WTC11 (cell line): Measurements from ENCODE around the gene MICAL2.

Source experiments
- CTCF ChIP-seq: fragments of 200-600 bp; IDR thresholded peaks from 2 replicates; pipeline ENCODE4 v1.8.0; 2022; ENCODE audit warnings: antibody characterized with exemption
- ESRRA ChIP-seq: sonication (generic); formaldehyde crosslinking; IDR thresholded peaks from 2 replicates; pipeline ENCODE4 v1.8.1; 2022; ENCODE audit warnings: mild to moderate bottlenecking, missing genetic modification reagents, borderline replicate concordance
- NFE2L1 ChIP-seq: sonication (generic); formaldehyde crosslinking; IDR thresholded peaks from 2 replicates; pipeline ENCODE4 v1.8.1; 2023; ENCODE audit warnings: missing genetic modification reagents
- PRDM15 ChIP-seq: sonication (generic); formaldehyde crosslinking; IDR thresholded peaks from 2 replicates; pipeline ENCODE4 v1.8.0; 2022; ENCODE audit warnings: missing genetic modification reagents
- PRRX2 ChIP-seq: fragments of 250-450 bp; sonication (Bioruptor Pico); IDR thresholded peaks from 2 replicates; pipeline ENCODE4 v1.8.0; 2021; ENCODE audit warnings: mild to moderate bottlenecking
- SMAD4 ChIP-seq: sonication (generic); formaldehyde crosslinking; IDR thresholded peaks from 2 replicates; pipeline ENCODE4 v1.8.0; 2022; ENCODE audit warnings: mild to moderate bottlenecking, missing genetic modification reagents
- SP1 ChIP-seq: sonication (generic); formaldehyde crosslinking; conservative IDR thresholded peaks from 2 replicates; pipeline ENCODE4 v1.8.1; 2022; ENCODE audit warnings: missing genetic modification reagents
- USF2 ChIP-seq: sonication (generic); formaldehyde crosslinking; IDR thresholded peaks from 2 replicates; pipeline ENCODE4 v1.8.1; 2023; ENCODE audit warnings: mild to moderate bottlenecking, missing genetic modification reagents, moderate library complexity
- TF ChIP-seq, protein P1 (sequence below): sonication (generic); formaldehyde crosslinking; IDR thresholded peaks from 2 replicates; pipeline ENCODE4 v1.8.0; 2022; ENCODE audit warnings: mild to moderate bottlenecking, missing genetic modification reagents
- TF ChIP-seq, protein P2 (sequence below): sonication (generic); formaldehyde crosslinking; IDR thresholded peaks from 2 replicates; pipeline ENCODE4 v1.8.0; 2023; ENCODE audit warnings: missing genetic modification reagents
- TF ChIP-seq, protein P3 (sequence below): sonication (generic); formaldehyde crosslinking; IDR thresholded peaks from 2 replicates; pipeline ENCODE4 v1.8.1; 2022; ENCODE audit warnings: low read depth, missing genetic modification reagents, borderline replicate concordance
- TF ChIP-seq, protein P4 (sequence below): fragments of 250-450 bp; sonication (Bioruptor Pico); conservative IDR thresholded peaks from 2 replicates; pipeline ENCODE4 v1.9.0; 2021; ENCODE audit warnings: mild to moderate bottlenecking

DNA sequence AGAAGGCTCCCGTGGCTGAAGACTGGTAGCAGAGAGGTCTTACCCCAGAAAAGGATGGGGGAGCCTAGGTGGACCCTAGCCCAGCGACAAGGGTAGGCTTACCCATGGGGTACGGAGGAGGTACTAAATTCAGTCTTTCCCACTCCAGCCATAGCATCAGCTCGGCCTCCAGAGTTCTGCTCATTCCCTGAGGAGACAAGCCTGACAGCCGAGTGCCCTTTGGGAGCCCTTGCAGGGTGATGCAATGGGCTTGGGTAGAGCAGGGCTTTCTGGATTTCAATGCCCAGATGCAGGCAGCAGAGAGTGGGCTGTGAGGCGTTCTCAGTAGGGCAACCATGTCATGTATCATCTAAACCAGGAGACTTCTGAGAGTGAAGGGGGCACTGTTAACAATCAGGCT is 124.7 kb downstream of the MICAL2 start:
- TF ChIP-seq ESRRA (no peak), USF2 (no peak), NFE2L1 (CRISPR knock-in tag) (no peak), PRRX2 (CRISPR knock-in tag) (no peak), SP1 (no peak), CTCF (no peak), PRDM15 (CRISPR knock-in tag) (no peak), SMAD4 (CRISPR knock-in tag) (no peak)
- TF ChIP-seq, protein P1, sequence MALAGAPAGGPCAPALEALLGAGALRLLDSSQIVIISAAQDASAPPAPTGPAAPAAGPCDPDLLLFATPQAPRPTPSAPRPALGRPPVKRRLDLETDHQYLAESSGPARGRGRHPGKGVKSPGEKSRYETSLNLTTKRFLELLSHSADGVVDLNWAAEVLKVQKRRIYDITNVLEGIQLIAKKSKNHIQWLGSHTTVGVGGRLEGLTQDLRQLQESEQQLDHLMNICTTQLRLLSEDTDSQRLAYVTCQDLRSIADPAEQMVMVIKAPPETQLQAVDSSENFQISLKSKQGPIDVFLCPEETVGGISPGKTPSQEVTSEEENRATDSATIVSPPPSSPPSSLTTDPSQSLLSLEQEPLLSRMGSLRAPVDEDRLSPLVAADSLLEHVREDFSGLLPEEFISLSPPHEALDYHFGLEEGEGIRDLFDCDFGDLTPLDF (CRISPR knock-in tag): no peak
- TF ChIP-seq, protein P2, sequence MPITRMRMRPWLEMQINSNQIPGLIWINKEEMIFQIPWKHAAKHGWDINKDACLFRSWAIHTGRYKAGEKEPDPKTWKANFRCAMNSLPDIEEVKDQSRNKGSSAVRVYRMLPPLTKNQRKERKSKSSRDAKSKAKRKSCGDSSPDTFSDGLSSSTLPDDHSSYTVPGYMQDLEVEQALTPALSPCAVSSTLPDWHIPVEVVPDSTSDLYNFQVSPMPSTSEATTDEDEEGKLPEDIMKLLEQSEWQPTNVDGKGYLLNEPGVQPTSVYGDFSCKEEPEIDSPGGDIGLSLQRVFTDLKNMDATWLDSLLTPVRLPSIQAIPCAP (CRISPR knock-in tag): no peak
- TF ChIP-seq, protein P3, sequence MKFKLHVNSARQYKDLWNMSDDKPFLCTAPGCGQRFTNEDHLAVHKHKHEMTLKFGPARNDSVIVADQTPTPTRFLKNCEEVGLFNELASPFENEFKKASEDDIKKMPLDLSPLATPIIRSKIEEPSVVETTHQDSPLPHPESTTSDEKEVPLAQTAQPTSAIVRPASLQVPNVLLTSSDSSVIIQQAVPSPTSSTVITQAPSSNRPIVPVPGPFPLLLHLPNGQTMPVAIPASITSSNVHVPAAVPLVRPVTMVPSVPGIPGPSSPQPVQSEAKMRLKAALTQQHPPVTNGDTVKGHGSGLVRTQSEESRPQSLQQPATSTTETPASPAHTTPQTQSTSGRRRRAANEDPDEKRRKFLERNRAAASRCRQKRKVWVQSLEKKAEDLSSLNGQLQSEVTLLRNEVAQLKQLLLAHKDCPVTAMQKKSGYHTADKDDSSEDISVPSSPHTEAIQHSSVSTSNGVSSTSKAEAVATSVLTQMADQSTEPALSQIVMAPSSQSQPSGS (CRISPR knock-in tag): no peak
- TF ChIP-seq, protein P4, sequence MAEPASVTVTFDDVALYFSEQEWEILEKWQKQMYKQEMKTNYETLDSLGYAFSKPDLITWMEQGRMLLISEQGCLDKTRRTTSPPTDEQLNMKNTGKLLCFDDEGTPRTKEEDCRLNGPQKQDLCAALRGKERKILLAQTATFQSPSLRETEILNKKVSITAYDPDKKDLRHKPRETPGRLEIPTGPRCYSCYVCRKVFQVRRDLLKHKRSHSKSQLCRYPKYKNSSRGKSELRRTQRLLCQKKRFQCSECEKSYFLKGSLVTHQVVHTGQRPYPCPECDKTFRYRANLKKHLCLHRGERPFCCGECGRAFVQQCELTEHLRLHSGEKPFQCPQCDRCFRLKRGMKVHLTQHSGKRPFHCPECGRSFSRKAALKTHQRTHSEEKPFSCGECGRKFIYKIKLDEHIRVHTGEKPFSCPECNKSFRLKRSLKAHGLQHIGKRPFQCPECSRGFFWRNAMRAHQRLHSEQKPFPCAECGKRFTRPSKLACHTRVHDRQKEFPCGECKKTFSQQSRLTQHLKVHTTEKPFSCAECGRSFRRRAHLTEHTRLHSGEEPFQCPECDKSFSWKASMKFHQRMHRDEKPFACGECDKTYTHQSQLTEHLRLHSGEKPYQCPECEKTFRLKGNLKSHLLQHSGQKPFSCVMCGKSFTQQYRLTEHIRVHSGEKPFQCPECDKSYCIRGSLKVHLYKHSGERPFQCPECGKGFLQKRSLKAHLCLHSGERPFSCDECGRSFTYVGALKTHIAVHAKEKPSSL (CRISPR knock-in tag): no peak
